ENCODE results near the gene CEP104.

DNA sequence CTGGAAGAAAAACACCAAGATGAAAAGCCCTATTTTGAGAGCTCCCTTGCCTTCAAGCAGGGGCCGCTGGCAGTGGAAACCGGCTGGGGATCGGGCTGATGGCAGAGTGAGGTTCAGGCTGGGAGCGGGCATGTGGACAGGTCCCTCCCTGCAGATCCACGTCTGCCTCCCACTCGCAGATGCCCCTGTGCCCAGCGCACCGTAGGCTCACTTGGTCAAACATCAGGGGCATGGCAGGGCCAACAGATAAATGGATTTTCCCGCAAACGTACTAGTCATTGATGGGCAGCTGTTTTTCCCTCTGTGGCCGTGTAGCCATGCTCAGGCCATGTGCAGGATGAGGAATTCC is 49.6 kb upstream of the CEP104 start:
- TF ChIP-seq FOXJ2 (tag; IDR thresholded peaks at IDR 0.05) (no peak), PML (IDR thresholded peaks at IDR 0.05; ENCODE audit: low read length) (no peak)
- TF ChIP-seq, protein P1, sequence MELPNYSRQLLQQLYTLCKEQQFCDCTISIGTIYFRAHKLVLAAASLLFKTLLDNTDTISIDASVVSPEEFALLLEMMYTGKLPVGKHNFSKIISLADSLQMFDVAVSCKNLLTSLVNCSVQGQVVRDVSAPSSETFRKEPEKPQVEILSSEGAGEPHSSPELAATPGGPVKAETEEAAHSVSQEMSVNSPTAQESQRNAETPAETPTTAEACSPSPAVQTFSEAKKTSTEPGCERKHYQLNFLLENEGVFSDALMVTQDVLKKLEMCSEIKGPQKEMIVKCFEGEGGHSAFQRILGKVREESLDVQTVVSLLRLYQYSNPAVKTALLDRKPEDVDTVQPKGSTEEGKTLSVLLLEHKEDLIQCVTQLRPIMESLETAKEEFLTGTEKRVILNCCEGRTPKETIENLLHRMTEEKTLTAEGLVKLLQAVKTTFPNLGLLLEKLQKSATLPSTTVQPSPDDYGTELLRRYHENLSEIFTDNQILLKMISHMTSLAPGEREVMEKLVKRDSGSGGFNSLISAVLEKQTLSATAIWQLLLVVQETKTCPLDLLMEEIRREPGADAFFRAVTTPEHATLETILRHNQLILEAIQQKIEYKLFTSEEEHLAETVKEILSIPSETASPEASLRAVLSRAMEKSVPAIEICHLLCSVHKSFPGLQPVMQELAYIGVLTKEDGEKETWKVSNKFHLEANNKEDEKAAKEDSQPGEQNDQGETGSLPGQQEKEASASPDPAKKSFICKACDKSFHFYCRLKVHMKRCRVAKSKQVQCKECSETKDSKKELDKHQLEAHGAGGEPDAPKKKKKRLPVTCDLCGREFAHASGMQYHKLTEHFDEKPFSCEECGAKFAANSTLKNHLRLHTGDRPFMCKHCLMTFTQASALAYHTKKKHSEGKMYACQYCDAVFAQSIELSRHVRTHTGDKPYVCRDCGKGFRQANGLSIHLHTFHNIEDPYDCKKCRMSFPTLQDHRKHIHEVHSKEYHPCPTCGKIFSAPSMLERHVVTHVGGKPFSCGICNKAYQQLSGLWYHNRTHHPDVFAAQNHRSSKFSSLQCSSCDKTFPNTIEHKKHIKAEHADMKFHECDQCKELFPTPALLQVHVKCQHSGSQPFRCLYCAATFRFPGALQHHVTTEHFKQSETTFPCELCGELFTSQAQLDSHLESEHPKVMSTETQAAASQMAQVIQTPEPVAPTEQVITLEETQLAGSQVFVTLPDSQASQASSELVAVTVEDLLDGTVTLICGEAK (IDR thresholded peaks at IDR 0.05): no peak
- TF ChIP-seq, protein P1 (CRISPR knock-in tag; IDR thresholded peaks at IDR 0.05): no peak
- TF ChIP-seq, protein P2, sequence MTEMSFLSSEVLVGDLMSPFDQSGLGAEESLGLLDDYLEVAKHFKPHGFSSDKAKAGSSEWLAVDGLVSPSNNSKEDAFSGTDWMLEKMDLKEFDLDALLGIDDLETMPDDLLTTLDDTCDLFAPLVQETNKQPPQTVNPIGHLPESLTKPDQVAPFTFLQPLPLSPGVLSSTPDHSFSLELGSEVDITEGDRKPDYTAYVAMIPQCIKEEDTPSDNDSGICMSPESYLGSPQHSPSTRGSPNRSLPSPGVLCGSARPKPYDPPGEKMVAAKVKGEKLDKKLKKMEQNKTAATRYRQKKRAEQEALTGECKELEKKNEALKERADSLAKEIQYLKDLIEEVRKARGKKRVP (CRISPR knock-in tag; IDR thresholded peaks at IDR 0.05): no peak
